Loucy (cell line): ENCODE measurements around the gene RBMS3.

Experiments used
- H2AFZ ChIP-seq: fragments of 200-600 bp; sonication (generic); 2 replicates; pipeline ENCODE4 v1.6.0; 2016; ENCODE audit warnings: antibody characterized with exemption, mild to moderate bottlenecking, low read length, moderate library complexity
- H3F3A ChIP-seq: fragments of 200-600 bp; 2 replicates; pipeline ENCODE4 v1.6.0; 2016; ENCODE audit warnings: antibody characterized with exemption, low read depth, mild to moderate bottlenecking
- H3K27me3 ChIP-seq: fragments of 200-600 bp; sonication (generic); 2 replicates; pipeline ENCODE4 v1.6.1; 2014; ENCODE audit warnings: low read length, mild to moderate bottlenecking; ENCODE audit not compliant: insufficient read depth, poor library complexity, severe bottlenecking
- H3K36me3 ChIP-seq: fragments of 200-600 bp; sonication (generic); 2 replicates; pipeline ENCODE4 v1.6.1; 2016; ENCODE audit warnings: low read length; ENCODE audit not compliant: insufficient read depth
- H3K4me1 ChIP-seq: fragments of 200-600 bp; sonication (generic); 2 replicates; pipeline ENCODE4 v1.5.1; 2014; ENCODE audit warnings: low read length, mild to moderate bottlenecking; ENCODE audit not compliant: insufficient read depth, poor library complexity, severe bottlenecking
- H3K4me2 ChIP-seq: fragments of 200-600 bp; sonication (generic); 2 replicates; pipeline ENCODE4 v1.6.0; 2014; ENCODE audit warnings: antibody characterized with exemption, low read length, low read depth, mild to moderate bottlenecking; ENCODE audit not compliant: poor library complexity, severe bottlenecking
- H3K4me3 ChIP-seq: fragments of 200-600 bp; sonication (generic); 2 replicates; pipeline ENCODE4 v1.5.1; 2014; ENCODE audit warnings: low read length, mild to moderate bottlenecking, mixed read lengths; ENCODE audit not compliant: poor library complexity, severe bottlenecking
- H3K79me2 ChIP-seq: fragments of 200-600 bp; sonication (generic); 2 replicates; pipeline ENCODE4 v1.6.1; 2014; ENCODE audit warnings: low read length; ENCODE audit not compliant: insufficient read depth
- H3K9ac ChIP-seq: fragments of 200-600 bp; sonication (generic); 2 replicates; pipeline ENCODE4 v1.6.0; 2014; ENCODE audit warnings: mild to moderate bottlenecking, low read depth, low read length, moderate library complexity; ENCODE audit not compliant: poor library complexity, severe bottlenecking
- H3K9me2 ChIP-seq: fragments of 200-600 bp; sonication (generic); replicated peaks from 2 replicates; pipeline ENCODE4 v1.6.1; 2016; ENCODE audit warnings: low read depth, low read length, mixed read lengths
- H3K9me3 ChIP-seq: fragments of 200-600 bp; sonication (generic); 2 replicates; pipeline ENCODE4 v1.6.1; 2014; ENCODE audit warnings: mild to moderate bottlenecking, antibody characterized with exemption, low read length, low read depth; ENCODE audit not compliant: insufficient read depth
- H4K20me1 ChIP-seq: fragments of 200-600 bp; sonication (generic); 2 replicates; pipeline ENCODE4 v1.6.0; 2014; ENCODE audit warnings: antibody characterized with exemption, low read length, mild to moderate bottlenecking; ENCODE audit not compliant: insufficient read depth, poor library complexity, severe bottlenecking
- CTCF ChIP-seq: fragments of 200-600 bp; sonication (generic); conservative IDR thresholded peaks from 2 replicates; pipeline ENCODE4 v1.5.1; 2014; ENCODE audit warnings: mild to moderate bottlenecking, antibody characterized with exemption, low read length
- EZH2phosphoT487 ChIP-seq: fragments of 200-600 bp; IDR thresholded peaks from 2 replicates; pipeline ENCODE4 v1.6.1; 2018; ENCODE audit warnings: antibody characterized with exemption, mild to moderate bottlenecking, moderate library complexity, borderline replicate concordance

Gene RBMS3

GRCh38 chr3:29286478-29287240 is 5.8 kb downstream of the RBMS3 start:
- no peaks in the 10 kb centered on the region for H4K20me1 ChIP-seq
- TF ChIP-seq EZH2phosphoT487, result no peak
- no peak for TF ChIP-seq CTCF
- H3K9ac ChIP-seq, result no peak overlapping the region
- H3F3A ChIP-seq, result no peaks in the 10 kb centered on the region
- no peaks in the 10 kb centered on the region for H3K79me2 ChIP-seq
- no peaks in the 10 kb centered on the region for H3K9me2 ChIP-seq
- no peak overlapping the region for H3K4me3 ChIP-seq
- no peaks in the 10 kb centered on the region for H3K36me3 ChIP-seq
- H2AFZ ChIP-seq, result no peak overlapping the region
- H3K9me3 ChIP-seq, result no peaks in the 10 kb centered on the region
- H3K27me3 ChIP-seq, result no peaks in the 10 kb centered on the region
- H3K4me2 ChIP-seq, result no peak overlapping the region
- H3K4me1 ChIP-seq, result peaks cover 1% of the 10 kb centered on the region

GRCh38 chr3:29290596-29290995 is 9.7 kb downstream of the RBMS3 start:
- TF ChIP-seq EZH2phosphoT487 (no peak), CTCF (no peak)
- Histone ChIP-seq H2AFZ (no peak overlapping the region), H3K79me2 (no peaks in the 10 kb centered on the region), H3K4me3 (no peak overlapping the region), H3K27me3 (no peaks in the 10 kb centered on the region), H3K9me2 (no peaks in the 10 kb centered on the region; the same call in 1 of the 2 replicates), H3K9me3 (no peaks in the 10 kb centered on the region), H3F3A (no peaks in the 10 kb centered on the region), H4K20me1 (no peaks in the 10 kb centered on the region), H3K4me2 (no peak overlapping the region), H3K4me1 (no peaks in the 10 kb centered on the region), H3K36me3 (no peaks in the 10 kb centered on the region), H3K9ac (no peak overlapping the region)

GRCh38 chr3:29291260-29291981 is 10.6 kb downstream of the RBMS3 start:
- no peaks in the 10 kb centered on the region for H3K4me1 ChIP-seq
- H3K9me2 ChIP-seq, result no peaks in the 10 kb centered on the region; the same call in 1 of the 2 replicates
- H3K9me3 ChIP-seq, result no peaks in the 10 kb centered on the region
- H3K9ac ChIP-seq, result no peak overlapping the region
- H4K20me1 ChIP-seq, result no peaks in the 10 kb centered on the region
- H3K79me2 ChIP-seq, result no peaks in the 10 kb centered on the region
- H3K36me3 ChIP-seq, result no peaks in the 10 kb centered on the region
- H2AFZ ChIP-seq, result no peak overlapping the region
- no peak for TF ChIP-seq CTCF
- TF ChIP-seq EZH2phosphoT487, result no peak
- no peak overlapping the region for H3K4me3 ChIP-seq
- no peaks in the 10 kb centered on the region for H3F3A ChIP-seq
- no peaks in the 10 kb centered on the region for H3K27me3 ChIP-seq
- no peak overlapping the region for H3K4me2 ChIP-seq
